Measurements from ENCODE around the gene CLSTN3. TPM values are rescaled to one million over a fixed set of nuclear protein-coding genes. Genes with fewer than 3 reads are reported as not detected.

CLSTN3 gene
- total and polyA plus RNA-seq, 2 of the 13 experiments (the other 11 are each of a cell fraction or from before 2014, with no cell fraction given) = 26.2 to 94.1 TPM

DNA sequence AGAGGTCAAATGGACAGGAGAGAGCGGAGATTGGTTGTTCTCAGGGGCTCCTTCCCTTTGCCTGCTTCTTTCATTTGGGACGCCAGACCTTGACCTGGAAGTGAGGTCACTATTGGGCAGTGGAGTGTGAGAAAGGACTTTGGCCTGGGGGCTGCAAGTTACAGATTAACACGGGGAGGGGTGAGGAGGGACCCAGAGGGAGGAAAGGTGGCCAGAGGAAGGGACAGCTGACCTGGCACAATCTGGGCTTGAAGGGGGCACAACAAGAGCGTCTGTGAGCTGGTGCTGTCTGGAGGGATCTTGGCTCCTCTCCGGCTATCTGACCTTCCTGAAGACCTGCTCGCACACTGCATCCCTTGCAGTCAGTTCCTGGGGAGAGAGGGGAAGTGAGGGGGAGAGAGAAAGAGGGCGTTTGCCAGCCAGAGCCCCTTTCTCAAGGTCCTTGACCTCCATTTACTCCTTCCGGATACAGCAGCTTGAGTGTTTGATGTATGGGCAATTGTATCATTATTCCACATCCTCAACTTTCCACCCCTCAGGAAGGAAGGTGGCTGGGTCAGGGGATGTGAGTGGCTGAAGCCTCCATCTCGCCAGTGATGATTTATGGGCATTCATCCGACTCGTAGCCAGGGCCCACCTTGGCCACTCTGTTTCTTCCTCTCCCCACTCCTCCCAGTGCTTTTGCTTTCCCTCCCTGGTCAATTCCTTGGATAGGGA lies 6.2 kb upstream of the CLSTN3 start (continued):
- TF ChIP-seq ZBED4 (CRISPR knock-in tag; IDR thresholded peaks at IDR 0.05; ENCODE audit: borderline replicate concordance) = peak; percentile 48; the same call in 1 of the 2 replicates
- no peak for TF ChIP-seq FOSL1 (CRISPR knock-in tag; IDR thresholded peaks at IDR 0.05; ENCODE audit: borderline replicate concordance)
- no peak for TF ChIP-seq ZFP36L1 (CRISPR knock-in tag; IDR thresholded peaks at IDR 0.05)
- TF ChIP-seq XBP1 (CRISPR knock-in tag; IDR thresholded peaks at IDR 0.05) = no peak
- peak; percentile 76 for TF ChIP-seq POLR2G (IDR thresholded peaks at IDR 0.05; ENCODE audit: low read depth, low read length)
- TF ChIP-seq, protein P1, sequence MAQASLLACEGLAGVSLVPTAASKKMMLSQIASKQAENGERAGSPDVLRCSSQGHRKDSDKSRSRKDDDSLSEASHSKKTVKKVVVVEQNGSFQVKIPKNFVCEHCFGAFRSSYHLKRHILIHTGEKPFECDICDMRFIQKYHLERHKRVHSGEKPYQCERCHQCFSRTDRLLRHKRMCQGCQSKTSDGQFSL (CRISPR knock-in tag; IDR thresholded peaks at IDR 0.05) = no peak; the same call in 1 of the 2 replicates
- no peak for TF ChIP-seq ZNF576 (CRISPR knock-in tag; IDR thresholded peaks at IDR 0.05)
- no peak for TF ChIP-seq MXD3 (CRISPR knock-in tag; IDR thresholded peaks at IDR 0.05)
- TF ChIP-seq GLI4 (CRISPR knock-in tag; IDR thresholded peaks at IDR 0.05; ENCODE audit: borderline replicate concordance) = no peak
- no peak for TF ChIP-seq SETDB1 (CRISPR knock-in tag; IDR thresholded peaks at IDR 0.05; ENCODE audit: borderline replicate concordance)
- TF ChIP-seq ZNF33A (CRISPR knock-in tag; IDR thresholded peaks at IDR 0.05; ENCODE audit: borderline replicate concordance) = no peak
- TF ChIP-seq, protein P2, sequence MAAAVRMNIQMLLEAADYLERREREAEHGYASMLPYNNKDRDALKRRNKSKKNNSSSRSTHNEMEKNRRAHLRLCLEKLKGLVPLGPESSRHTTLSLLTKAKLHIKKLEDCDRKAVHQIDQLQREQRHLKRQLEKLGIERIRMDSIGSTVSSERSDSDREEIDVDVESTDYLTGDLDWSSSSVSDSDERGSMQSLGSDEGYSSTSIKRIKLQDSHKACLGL (CRISPR knock-in tag; IDR thresholded peaks at IDR 0.05) = no peak
- TF ChIP-seq ZNF281 (CRISPR knock-in tag; IDR thresholded peaks at IDR 0.05; ENCODE audit: borderline replicate concordance) = peak; percentile 67
- TF ChIP-seq NR2C2 (CRISPR knock-in tag; IDR thresholded peaks at IDR 0.05; ENCODE audit: borderline replicate concordance) = peak; percentile 87
- TF ChIP-seq ZNF614 (CRISPR knock-in tag; IDR thresholded peaks at IDR 0.05; ENCODE audit: borderline replicate concordance) = 0 out of 2 replicates have a peak, but pooled peaks have one; percentile 37
- TF ChIP-seq TBL1XR1 (IDR thresholded peaks at IDR 0.05; ENCODE audit: borderline replicate concordance, low read length, partially characterized antibody) = no peak
- peak; percentile 56 for TF ChIP-seq GABPB1 (CRISPR knock-in tag; IDR thresholded peaks at IDR 0.05)
- TF ChIP-seq ZIK1 (CRISPR knock-in tag; IDR thresholded peaks at IDR 0.05; ENCODE audit: borderline replicate concordance, low read depth) = no peak
- TF ChIP-seq ZNF263 (CRISPR knock-in tag; IDR thresholded peaks at IDR 0.05) = peak; percentile 77
- no peak for TF ChIP-seq NKX3-1 (CRISPR knock-in tag; IDR thresholded peaks at IDR 0.05)
- TF ChIP-seq KAT7 (CRISPR knock-in tag; IDR thresholded peaks at IDR 0.05; ENCODE audit: borderline replicate concordance) = 0 out of 2 replicates have a peak, but pooled peaks have one; percentile 46

Measured in HepG2 (cell line).